Measurements from ENCODE around the gene SIAH1. TPM values are rescaled to one million over a fixed set of nuclear protein-coding genes. Genes with fewer than 3 reads are reported as not detected.
"Not testable (repeated sequence)": the region's sequence is repeated elsewhere in the genome, so short reads cannot be mapped to it uniquely, and the experiment has no call there.

Gene SIAH1
- total RNA-seq, 1 donor from 2014 or later, result 223 TPM

DNA sequence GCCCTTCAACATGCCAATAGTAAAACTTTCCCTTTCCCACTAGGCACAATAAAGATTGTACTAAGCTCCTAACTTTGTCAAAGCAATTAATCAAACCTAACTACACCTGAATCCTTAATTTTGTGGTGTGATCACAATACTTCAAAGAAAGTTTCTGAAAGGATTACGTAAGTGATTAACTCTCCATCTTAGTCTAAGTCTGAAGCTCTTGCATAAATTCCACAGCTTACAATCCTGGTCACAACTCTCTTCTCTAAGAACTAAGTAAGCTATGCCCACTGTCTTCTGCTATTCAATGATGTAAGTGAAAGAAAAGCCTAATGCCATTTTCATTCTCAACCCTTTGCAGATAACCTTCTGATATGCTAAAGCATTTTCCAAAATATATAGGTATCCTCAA is 15.4 kb downstream of the SIAH1 start:
- FAIRE-seq (no peak), DNase-seq (ENCODE audit: low spot score in 2 of 2) (no peak)

DNA sequence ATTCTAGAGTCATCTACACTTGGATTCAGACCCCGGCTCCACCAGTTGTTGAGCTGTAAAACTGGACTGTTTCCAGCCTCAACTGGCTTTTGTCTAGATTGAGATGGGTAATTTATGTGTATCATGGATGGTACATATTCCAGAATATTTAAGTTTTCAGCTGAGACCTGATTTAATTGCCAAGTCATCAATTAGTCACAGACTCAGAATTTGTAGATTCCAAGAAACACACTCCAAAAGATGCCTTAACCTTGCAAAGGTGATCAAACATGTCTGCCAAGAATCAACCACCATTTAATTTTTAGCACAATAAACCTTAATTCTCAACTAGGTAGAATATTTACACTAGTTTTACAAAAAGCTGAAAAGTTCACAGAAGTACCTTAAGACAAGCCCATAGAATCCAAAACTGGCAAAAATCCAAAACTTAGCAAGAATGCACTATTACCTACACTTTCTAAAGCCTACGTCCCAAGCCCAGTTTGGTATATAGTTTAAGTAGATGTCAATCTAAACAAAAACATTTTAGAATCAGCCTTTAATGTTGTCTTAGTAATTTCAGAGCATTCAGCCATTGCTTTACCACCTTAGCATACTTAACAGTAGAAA is 17.7 kb downstream of the SIAH1 start:
- no peak for FAIRE-seq
- DNase-seq (ENCODE audit: low spot score in 2 of 2), result no peak

DNA sequence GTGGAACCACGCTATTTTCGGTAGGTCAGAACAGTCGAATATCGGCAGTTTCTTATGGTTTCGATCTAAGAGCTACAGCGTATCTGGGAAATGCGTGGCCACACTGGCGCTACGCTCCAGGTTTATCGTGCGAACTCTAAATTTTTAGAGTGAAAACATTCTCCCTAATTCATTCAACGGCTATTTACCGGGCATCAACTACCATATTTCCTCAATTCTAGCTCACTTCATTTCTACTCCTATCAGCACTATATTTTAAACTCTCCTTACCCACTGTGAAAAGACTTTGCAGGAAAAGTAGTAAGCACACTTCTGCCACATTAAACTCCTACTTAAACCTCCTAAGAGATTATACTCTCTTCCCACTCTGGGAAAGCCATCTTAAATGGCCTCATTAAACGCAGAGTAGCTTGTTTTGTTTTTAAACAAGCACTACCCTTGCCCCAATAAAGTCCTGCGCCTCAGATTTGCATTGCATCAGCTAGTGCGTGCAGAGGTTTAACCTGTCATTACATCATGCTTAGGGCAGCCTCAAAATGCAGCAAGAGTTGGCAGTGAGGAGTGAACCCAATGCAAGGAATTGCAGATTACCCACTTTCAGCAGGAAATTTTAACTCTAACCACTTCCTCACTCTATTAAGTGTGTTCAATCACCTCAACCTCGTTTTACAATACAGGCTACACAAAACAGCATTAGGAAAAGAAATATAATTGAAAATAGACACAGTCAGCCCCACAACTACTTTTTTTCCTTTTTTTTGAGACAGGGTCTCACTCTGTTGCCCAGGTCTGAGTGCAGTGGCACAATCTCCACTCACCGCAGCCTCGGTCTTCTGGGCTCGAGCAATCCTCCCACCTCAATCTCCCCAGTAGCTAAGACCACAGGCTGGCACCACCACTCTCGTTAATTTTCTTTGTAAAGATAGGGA is 18.8 kb downstream of the SIAH1 start:
- DNase-seq (ENCODE audit: low spot score in 2 of 2) (no peak), FAIRE-seq (no peak)

DNA sequence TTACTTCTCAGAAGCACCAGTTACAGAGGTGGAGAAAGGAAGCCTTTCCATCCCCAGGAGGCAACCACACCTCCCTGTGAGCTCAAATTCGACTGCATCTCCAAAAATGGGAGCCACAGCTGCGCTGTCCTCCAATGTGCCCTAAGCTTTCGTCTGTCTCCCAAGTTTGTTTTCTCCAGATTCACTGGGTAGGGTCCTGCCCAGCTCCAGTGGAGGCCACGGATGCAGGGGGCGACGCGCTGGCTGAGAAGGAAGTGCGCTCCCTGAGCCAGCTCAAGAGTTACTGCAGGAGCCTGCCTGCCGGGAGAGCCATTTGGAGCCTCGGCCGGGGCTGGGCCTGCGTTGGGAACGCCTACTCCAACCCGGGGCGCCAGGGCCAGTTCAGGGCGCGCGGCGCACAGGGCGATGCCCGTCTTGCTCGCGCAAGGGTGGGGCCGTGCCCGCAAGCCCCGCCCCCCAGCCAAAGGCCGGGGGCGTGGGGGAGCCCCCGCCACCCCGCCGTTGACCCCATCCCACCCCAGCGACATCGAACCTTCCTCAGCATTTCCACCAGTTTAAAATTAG is 19.5 kb downstream of the SIAH1 start:
- peak; percentile 65 to 71 for DNase-seq (ENCODE audit: low spot score in 2 of 2)
- no peak for FAIRE-seq

DNA sequence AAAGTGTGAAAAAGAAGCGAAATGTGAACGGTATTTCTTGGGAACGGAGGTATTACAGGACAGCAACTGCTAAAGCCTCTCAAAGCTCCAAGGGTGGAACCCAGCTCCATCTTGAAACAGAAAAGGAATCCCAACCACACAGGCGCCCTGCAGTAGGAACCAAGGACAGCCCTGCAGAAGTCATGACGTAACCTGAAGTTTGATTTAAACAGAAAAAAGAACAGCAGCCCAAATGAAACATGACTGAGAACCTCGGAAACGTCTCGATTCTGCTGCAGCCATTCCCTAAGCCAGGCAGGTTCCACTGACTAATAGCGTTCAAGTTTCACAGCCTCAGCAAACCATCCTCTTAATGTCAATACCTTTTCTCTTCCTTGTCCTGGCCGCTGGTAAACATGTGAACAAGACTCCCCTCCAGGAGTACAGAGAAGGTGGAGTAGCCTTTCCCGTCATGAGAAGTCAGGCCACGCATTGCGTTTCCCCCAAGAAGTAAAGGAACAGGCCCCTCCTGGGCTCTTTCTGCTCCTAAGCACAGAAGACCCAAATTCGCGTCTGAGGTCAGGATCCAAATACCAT is 20.1 kb downstream of the SIAH1 start:
- DNase-seq (ENCODE audit: low spot score in 2 of 2) (peak in 1 of 2 donors; percentile 35), FAIRE-seq (no peak)

DNA sequence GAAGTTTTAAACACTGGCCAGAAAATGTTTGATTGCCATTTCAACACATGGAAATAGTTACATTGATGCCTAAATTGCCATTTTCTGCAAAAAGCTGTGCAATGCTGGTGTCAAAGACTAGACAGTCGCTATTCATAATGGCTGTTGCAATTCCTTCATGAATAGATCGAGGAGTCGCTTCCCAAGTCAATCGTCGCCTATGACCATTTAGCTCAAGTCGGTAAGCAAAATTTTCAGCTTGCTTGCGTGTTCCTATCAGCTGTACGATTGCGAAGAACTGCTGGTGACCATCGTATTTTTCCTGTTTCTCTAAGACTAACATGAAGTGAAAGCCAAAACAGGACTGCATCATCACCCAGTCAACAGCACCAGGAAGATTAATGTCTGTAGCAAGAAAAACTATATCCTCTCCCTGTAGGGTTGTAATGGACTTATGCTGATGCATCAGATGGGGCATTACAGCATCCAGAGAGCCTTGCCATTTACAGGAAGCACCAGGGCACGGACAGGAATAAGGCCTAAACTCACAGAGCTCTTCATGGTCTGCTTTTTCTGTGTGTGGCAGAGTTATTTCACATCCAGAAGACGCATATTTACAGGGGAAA is 23.6 kb downstream of the SIAH1 start:
- no peak for DNase-seq (ENCODE audit: low spot score in 2 of 2)
- no peak for FAIRE-seq

DNA sequence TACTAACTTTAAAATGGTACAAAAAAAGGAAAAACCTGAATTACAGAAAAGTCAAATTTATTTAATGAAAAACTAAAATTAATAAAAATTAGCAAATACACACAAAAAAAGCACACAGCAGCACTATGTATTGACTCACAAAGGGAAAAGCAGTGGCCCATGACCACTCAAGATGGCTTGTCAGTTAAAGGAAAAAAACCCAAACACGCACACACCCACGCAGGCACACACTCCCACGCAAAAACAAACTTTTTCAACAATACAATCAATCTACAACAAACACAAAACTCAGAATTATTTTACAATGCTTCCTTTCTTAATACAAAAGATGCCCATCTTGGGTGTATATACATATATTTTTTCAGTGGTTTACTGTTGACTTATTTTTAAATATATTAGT is 24.2 kb downstream of the SIAH1 start:
- no peak for DNase-seq (ENCODE audit: low spot score in 2 of 2)
- FAIRE-seq, result no peak

DNA sequence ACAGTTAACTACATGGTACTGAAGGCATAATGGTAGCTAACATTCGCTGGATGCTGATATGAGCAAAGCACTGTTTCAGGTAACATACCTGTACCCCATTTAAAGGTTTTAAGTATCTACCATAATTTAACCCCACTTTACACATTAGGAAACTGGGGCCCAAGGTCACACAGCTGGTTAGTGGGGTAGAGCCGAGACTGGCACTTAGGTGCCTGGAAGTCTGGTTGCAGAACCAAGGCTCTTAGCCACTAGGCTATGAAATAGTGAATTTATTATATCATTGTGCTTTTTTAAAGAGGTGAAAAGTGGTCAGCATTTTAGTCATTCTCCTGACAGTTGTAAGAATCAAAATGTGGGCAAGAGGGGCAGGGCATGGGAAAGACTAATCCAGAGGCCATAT is 25.2 kb downstream of the SIAH1 start:
- DNase-seq (ENCODE audit: low spot score in 2 of 2), result no peak
- no peak for FAIRE-seq

DNA sequence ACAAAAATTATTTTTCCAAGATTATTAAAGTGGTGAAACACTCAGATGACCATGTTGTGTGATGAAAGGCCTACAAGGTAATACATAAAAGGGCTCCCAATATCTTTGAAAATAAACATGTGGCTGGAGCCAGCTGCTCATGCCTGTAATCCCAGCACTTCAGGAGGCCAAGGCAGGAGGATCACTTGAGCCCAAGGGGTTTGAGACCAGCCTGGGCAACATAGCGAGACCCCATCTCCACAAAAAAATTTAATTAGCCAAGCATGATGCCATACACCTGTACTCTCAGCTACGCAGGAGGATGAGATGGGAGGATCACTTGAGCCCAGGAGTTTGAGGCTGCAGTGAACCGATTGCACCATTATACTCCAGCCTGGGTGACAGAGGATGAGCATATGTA is 26.8 kb downstream of the SIAH1 start:
- no peak for FAIRE-seq
- DNase-seq (ENCODE audit: low spot score in 2 of 2), result no peak

DNA sequence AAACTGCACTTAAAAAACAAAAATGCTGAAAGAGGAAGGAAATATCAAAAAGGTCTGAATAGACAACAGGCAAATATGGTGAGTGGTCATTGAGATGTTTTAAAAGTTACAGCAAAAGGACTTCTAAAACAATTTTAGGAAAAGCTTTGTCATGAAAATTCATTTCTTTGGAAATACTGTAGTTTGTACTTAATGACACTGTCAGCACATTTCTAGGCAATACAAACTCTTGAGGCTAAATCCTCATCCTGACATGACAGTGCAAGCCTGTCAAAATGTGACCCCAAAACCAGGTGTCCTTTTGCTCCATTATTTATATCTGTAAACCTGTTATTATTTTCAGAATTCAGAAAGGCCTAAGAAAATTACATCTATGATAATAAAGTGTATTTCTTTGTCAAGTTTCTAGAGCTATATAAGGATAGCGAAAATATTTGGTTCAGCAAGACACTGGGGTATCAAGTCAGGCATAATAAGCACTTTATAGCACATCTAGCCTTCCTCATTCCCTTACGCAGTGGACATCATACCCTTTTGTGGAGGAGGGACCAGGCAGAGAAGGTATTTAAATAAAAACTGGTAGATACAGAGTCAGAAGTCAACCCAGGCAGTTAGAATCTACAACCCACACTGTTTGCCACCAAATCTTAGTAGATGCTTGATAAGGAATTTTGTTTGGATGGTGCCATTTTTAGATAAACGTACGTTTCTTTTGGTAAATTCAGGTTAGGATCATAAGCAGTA is 28.4 kb downstream of the SIAH1 start:
- DNase-seq (ENCODE audit: low spot score in 2 of 2) (no peak), FAIRE-seq (no peak)

DNA sequence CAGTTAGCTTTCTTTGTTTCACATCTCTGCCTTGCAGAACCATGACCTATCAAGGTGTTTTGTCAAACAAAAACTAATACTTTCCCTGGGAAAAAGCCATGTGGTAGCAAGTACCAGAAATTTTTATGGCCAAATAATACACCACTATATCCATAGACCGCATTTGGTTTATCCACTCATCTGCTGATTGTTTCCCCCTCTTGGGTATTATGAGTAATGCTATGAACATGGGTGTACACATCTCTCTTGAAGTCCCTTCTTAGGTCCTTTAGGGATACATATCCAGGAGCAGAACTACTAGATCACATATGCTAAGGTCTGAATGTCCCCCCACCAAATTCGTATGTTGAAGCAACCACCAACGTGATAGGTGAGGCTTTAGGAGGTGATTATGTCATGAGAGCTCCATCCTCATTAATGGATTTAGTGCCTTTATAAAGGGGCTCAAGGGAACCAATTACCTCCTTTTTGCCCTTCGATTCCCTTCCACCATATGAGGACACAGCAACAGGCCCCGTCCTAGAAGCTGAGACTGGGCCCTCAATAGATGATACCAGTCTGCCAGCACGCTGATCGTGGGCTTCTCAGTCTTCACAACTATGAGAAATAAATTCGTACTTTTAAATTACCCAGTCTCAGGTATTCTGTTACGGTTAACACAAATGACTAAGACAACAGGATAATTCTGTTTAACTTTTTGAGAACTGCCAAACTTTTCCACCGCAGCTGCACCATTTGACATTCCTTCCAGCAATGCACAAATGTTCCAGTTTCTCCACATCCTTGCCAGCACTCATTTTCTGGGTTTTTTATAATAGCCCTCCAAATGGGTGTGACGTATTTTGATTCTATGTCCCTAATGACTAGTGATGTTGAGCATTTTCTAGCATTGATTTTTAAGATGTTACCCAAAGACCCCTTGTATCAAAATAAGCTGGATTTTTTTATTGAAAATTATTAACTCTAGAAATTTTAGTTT is 30.0 kb downstream of the SIAH1 start:
- DNase-seq (ENCODE audit: low spot score in 2 of 2) (no peak), FAIRE-seq (no peak)

DNA sequence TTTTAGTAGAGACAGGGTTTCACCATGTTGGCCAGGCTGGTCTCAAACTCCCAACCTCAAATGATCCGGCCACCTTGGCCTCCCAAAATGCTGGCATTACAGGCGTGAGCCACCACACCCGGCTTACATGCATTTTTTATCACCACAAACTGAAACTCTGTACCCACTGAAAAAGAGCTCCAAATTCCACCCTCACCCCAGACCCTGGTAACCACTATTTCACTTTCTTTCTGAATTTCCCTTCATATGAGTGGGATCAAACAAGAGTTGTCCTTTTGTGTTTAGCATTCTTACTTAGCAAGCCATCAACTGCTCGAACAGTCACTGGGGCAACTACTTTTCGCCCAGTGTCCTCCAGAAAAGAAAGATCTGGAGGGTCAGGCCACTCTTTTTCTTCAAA is 30.8 kb downstream of the SIAH1 start:
- not testable (repeated sequence) for FAIRE-seq; DNase-seq (ENCODE audit: low spot score in 2 of 2)

DNA sequence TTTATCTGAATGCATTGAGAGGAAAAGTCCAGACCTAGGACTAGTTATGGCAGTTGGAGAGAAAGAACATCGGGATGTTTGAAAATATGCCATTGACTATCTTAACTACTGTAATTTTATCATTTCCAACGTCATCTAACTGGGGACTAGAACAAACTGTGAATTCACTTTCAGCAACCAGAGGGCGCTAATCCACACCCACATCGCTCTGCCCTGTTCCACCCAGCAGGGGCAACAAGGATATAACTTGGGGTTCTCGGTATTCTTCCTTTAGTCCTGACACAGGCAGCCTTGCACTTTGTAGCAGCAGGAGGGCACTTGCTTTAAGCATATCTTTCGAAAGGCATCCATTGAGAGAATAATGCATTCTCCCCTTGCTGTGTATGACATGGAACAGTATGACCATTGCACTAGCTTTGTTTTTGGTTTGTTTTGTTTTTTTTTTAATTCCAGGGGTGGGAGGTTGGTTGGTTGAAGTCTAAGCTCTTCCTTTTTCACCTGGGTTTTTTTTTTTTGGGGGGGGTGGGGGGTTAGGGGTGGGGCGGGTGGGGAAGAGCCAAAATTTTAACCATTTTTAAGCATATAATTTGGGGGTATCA is 31.5 kb downstream of the SIAH1 start:
- FAIRE-seq, result no peak
- peak; percentile 41 to 62 for DNase-seq (ENCODE audit: low spot score in 2 of 2)

DNA sequence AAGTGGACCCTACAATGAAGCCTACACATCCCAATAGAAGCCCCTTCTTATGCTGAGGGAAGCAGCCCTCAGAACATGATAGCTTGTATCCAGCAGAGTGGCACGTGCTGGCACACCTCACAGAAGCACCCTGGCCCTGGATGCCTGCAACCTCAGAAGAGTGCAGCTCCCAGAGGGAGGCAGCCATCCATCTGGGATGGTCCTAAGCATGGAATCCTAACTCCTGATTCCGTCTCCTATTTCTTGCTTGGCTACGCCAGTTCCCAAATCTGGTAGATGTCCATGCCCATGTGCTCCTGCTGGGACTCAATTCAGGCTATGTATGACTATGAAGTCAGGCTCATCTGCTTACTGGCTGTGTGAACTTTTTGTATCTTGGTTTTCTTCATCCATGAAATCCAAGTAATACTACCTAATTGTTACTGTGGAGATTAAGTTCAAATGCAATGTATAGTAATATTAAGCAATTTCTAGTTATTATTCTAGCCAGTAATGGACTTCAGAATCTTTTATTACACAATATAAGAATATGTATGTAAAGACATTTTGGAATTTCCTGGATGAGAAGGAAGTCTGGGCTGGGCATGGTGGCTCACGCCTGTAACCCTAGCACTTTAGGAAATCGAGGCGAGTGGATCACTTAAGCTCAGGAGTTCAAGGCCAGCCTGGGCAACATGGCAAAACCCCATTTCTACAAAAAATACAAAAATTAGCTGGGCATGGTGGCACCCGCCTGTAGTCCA is 32.4 kb downstream of the SIAH1 start:
- FAIRE-seq (no peak), DNase-seq (ENCODE audit: low spot score in 2 of 2) (no peak)

DNA sequence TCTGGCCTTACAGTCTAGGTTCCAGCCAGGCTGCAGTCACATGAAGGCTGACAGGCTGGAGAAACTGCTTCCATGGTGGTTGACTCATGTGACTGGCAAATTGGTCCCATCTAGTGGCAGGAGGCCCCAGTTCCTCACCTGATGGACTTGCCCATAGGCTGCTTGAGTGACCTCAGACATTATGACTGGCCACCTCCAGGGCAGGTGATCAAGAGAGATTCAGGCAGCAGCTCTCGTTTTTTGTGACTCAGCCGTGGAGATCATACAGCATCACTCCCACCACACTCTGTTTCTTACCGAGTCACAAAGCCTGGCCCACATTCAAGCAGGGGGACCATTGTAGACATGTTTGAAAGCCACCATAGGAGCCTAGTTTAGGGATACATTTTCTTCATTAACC is 34.5 kb downstream of the SIAH1 start:
- DNase-seq (ENCODE audit: low spot score in 2 of 2) (no peak), FAIRE-seq (no peak)

DNA sequence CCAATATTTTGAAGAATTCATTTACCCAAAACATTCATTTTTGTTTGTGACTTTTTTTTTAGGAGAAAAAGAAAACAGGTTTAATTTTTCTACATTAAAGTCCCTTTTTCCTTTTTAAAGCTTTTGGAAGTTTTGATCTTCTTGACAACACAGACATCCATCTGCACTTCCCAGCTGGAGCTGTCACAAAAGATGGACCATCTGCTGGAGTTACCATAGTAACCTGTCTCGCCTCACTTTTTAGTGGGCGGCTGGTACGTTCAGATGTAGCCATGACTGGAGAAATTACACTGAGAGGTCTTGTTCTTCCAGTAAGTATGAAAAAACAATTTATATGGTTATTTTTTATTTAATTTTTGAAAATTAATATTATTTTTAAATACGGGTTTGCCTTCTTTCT is 37.2 kb downstream of the SIAH1 start:
- no peak for FAIRE-seq

DNA sequence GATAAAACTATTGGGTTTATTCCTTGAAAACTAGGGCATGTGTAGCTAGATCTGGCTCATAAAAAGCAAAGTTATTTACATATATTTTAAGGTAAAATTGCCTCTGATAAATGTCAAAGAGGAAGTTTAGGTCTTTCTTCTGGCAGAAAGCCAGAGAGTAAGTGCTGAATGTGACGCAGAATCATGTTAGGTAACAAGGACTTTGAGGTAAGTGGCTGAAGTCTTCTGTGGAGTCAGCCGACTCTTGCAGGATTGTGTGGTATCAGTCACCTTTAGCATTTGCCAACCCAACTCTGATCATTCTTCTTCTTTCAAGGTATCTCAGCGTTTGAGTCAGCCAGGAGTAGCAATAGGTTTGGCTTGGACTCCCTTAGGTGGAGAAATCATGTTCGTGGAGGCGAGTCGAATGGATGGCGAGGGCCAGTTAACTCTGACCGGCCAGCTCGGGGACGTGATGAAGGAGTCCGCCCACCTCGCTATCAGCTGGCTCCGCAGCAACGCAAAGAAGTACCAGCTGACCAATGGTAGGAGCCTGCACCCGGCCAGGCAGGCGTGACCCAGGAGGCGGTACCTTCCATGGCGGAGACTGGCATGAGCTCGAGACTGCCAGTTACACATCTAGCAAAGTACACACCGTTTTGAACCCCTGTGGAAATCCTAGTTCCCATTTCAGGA is 37.9 kb downstream of the SIAH1 start:
- DNase-seq (ENCODE audit: low spot score in 2 of 2), result no peak
- no peak for FAIRE-seq

More for the DNA sequence above, 37.2 kb downstream of the SIAH1 start:
- DNase-seq (ENCODE audit: low spot score in 2 of 2), result no peak

Measured in frontal cortex (tissue), 4 donors.